Measurements from ENCODE around the gene CTNNAL1.
"Not testable (repeated sequence)": the region's sequence is repeated elsewhere in the genome, so short reads cannot be mapped to it uniquely, and the experiment has no call there.

Gene CTNNAL1

DNA sequence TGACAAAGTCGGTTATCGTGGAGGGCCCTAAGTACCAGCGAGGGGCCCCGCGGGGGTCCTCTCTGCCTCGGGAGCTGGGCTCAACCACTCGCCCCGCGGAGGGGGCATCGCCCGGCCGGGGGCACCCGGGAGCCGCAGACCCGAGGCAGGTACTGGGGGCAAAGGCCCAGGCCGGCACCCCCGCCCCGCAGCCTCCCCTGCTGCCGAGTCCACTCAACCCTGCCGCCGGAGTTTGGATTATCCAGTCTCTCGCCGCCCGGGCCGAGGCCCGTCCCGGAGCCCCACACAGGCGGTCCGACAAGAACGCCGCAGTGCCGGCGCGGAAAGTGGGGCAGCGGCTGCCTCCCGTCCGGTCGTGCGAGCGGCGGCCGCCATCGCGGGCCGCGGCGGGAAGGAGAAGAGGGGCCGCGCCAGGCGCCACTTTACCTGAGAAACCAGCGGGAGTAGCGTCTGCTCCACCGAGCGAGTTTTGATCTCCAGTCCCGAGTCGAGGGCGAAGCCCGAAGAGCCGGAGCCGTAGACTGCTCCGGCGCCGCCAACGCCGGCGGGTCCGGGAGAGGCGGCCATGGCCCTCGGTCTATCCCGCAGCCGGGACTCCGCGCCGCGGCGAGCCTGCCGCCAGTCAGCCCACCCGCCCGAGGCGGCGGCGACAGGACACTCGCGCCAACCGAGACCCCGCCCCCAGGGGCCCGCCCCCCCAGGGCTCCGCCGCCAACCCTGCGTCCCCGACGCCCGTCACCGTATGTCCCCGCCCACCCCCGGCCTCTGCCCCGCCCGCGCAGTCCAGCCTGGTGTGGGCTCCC lies at the start of gene CTNNAL1:
Gene CTNNAL1, minus strand, starts transcription at position 624 of the 803 bp plus-strand sequence. Its CDS starts 57 bp downstream, at position 567.
- in situ Hi-C loops (cut with MboI; ENCODE audit: low sequenced_read_pairs) = no loop called here

- in situ Hi-C loops (cut with MboI; ENCODE audit: low sequenced_read_pairs) = no loop called here
Observed at GRCh38 chr9:109062543-109062942, 49.2 kb upstream of the CTNNAL1 start.

- in situ Hi-C loops (cut with MboI; ENCODE audit: low sequenced_read_pairs) = no loop called here
Observed at GRCh38 chr9:109060191-109060590, 46.9 kb upstream of the CTNNAL1 start.

DNA sequence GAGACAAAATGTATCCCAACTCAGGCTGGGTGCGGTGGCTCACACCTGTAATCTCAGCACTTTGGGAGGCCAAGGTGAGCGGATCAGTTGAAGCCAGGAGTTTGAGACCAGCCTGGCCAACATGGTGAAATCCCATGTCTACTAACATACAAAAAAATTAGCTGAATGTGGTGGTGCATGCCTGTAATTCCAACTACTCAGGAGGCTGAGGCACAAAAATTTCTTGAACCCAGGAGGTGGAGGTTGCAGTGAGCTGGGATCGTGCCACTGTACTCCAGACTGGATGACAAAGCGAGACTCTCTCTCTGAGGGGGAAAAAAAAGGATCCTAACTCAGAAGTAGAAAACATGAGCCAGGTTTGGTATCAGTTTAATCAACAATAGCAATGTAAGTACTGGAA lies 39.8 kb upstream of the CTNNAL1 start:
- in situ Hi-C loops (cut with MboI; ENCODE audit: low sequenced_read_pairs) = not testable (repeated sequence)

DNA sequence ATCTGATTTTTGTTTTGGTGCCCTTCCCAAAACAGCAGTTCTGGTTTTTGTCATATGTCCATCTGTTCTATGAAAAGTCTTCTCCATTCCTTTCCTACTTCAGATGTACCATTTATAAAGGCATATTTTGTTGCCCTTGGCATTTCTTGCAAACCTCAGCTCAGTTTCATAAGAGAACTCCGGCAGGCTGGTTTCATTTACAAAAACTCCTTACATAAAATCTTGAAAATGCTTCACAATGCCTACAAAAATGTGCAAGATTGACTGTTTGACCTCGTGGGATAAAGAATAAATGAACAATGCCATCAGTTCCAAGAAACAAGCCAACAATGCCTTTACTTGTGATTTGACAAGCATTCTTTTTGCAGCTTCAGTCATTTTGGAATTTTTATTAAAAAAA lies 39.1 kb upstream of the CTNNAL1 start:
- in situ Hi-C loops (cut with MboI; ENCODE audit: low sequenced_read_pairs) = no loop called here

DNA sequence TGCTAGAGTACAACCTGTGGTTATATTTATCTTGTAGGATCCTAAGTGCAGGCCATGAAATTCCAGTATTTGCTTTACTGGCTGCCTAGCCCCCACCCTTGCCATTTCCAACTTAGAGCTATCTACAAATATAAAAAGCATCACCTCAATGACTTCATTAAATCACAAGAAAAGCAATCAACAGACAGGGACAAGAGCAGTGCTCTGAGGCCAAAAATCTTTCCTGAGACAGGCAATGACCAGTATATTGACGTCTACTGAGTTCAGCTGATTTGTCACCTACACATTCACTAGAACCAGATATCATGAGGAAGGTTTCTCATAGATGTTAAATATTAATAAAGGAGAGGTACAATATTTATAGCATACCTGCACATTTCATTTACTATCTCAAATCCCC lies 38.4 kb upstream of the CTNNAL1 start:
- in situ Hi-C loops (cut with MboI; ENCODE audit: low sequenced_read_pairs) = no loop called here

- in situ Hi-C loops (cut with MboI; ENCODE audit: low sequenced_read_pairs) = no loop called here
Observed at GRCh38 chr9:109050444-109050843, 37.1 kb upstream of the CTNNAL1 start.

- in situ Hi-C loops (cut with MboI; ENCODE audit: low sequenced_read_pairs) = no loop called here
Observed at GRCh38 chr9:109048822-109049221, 35.5 kb upstream of the CTNNAL1 start.

- in situ Hi-C loops (cut with MboI; ENCODE audit: low sequenced_read_pairs) = no loop called here
Observed at GRCh38 chr9:109047259-109047658, 34.0 kb upstream of the CTNNAL1 start.

- in situ Hi-C loops (cut with MboI; ENCODE audit: low sequenced_read_pairs) = no loop called here
Observed at GRCh38 chr9:109046346-109046745, 33.0 kb upstream of the CTNNAL1 start.

GRCh38 chr9:109043578-109043977 lies 30.3 kb upstream of the CTNNAL1 start:
- in situ Hi-C loops (cut with MboI; ENCODE audit: low sequenced_read_pairs) = no loop called here

- in situ Hi-C loops (cut with MboI; ENCODE audit: low sequenced_read_pairs) = no loop called here
Observed at GRCh38 chr9:109040571-109040970, 27.3 kb upstream of the CTNNAL1 start.

DNA sequence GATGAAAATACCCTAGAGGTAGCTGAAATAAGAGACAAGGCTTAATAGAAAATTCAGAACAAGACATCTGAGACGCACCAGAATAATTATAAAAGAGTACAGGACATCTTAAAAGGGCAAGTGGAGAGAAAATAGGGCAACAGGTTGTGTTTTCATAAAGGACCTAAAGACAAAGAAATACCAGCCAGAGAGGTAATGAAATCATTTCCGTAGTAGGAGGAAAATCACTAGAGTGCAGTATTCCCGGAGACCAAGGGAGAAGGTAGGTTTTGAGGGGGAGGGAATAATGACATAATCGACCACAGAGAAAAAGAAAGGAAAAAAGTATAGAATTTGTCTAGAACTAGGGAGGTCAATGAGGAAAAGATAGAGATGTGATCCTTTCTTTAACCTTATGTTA lies 26.2 kb upstream of the CTNNAL1 start:
- in situ Hi-C loops (cut with MboI; ENCODE audit: low sequenced_read_pairs) = no loop called here

GRCh38 chr9:109037946-109038715 lies 24.8 kb upstream of the CTNNAL1 start:
- in situ Hi-C loops (cut with MboI; ENCODE audit: low sequenced_read_pairs) = no loop called here

- in situ Hi-C loops (cut with MboI; ENCODE audit: low sequenced_read_pairs) = no loop called here
Observed at GRCh38 chr9:109036744-109037680, 23.7 kb upstream of the CTNNAL1 start.

DNA sequence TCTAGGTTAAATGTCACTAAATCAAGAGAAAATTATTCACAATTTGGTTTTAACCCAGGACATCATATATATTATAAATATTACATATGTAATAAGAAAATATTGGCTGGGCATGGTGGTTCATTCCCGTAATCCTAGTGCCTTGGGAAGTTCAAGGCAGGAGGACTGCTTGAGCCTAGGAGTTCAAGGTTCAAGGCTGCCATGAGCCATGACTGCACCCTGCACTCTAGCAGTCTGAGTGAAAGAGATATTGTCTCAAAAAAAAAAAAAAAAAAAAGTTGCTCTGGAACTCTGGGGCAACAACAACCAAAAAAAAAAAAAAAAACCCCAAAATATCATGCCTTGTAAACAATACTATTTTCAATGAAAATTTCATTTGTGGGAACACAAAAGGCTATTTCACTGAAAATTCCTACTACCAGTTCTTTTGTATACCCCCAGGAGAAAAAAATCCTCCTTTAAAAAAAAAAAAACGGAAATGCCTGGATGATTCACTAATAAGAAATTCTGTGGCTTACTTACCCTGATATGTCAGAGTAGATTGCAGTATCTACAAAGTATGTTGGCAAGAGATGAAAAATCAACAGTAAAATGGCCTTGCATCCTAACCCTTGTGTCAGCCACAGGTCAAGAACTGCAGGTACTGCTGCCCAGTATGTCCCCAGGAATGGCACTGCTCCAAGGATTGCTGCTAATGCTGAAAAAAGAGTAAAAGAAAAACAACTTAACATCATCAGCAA lies 22.6 kb upstream of the CTNNAL1 start:
- in situ Hi-C loops (cut with MboI; ENCODE audit: low sequenced_read_pairs) = no loop called here

DNA sequence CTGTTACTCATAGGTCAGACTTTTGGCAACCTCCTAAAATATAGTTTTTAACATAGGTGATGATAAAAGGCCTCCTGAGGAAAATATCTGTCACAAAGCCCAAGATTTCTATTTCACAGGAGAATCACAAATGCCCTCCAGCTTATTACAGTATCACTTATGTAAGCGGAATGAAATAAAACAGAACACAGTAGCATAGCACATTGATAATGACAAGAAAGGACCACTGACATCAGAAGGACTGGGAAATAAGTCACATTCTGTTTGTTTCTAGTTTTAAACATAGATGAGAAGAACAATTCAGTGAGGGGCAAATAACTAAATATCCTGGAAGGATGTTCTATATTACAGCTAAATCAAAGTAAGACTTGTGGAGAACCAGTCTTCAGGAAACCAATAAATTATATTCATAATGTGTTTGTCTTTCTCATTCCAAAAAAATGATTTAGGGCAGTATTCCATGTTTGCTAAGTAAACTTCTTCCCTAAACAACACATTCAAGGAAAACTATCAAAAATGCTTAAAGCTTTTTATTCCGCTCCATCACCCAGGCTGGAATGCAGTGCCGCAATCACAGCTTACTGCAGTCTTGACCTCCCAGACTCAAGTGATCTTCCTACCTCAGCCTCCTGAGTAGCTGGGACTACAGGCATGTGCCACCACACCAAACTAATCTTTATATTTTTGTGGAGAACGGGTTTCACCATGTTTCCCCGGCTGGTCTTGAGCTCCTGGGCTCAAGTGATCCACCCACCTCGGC lies 20.8 kb upstream of the CTNNAL1 start:
- in situ Hi-C loops (cut with MboI; ENCODE audit: low sequenced_read_pairs) = no loop called here

DNA sequence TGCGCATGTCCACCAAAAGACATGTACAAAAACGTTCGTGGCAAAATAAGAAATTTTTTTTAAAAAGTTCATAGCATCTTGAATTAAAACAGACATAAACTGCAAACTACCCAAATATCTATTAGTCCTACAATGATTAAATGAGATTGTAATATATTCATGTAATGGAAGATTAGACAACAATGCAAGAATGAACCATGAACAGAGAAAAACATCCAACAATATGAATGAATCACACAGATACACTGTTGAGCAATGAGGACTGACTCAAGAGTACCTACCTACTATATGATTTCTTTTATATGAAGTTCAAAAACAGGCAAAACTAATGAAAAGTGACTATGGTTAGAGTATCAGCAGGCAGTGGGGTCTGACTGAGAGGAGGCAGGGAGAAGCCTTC lies 17.9 kb upstream of the CTNNAL1 start:
- in situ Hi-C loops (cut with MboI; ENCODE audit: low sequenced_read_pairs) = no loop called here

- in situ Hi-C loops (cut with MboI; ENCODE audit: low sequenced_read_pairs) = no loop called here
Observed at GRCh38 chr9:109030426-109030825, 17.1 kb upstream of the CTNNAL1 start.

DNA sequence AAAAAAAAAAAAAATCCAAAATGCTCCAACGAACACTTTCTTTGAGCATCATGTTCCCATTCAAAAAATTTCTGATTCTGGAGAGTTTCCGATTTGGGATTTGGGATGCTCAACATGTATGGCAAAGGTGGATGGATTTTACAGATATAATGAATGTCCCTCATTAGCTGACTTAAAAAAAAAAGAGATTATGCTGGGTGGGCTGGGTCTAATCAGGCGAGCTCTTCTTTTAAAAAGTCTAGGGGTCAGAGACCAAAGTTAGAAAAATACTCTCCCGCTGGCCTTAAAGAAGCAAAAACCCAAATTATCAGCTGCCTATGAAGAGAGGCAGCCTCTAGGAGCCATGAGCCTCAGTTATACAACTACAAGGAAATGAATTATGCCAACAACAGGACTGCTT lies 15.2 kb upstream of the CTNNAL1 start:
- in situ Hi-C loops (cut with MboI; ENCODE audit: low sequenced_read_pairs) = no loop called here
